ENCODE results near the gene DLGAP5. TPM values are rescaled to one million over a fixed set of nuclear protein-coding genes. Genes with fewer than 3 reads are reported as not detected.

DLGAP5 gene
- total RNA-seq, 1 donor from 2014 or later: 8.8 TPM

- Mint-ChIP-seq H3K27me3 (ENCODE audit: low read depth) (no peaks in the 10 kb centered on the region), H3K27ac (ENCODE audit: unreplicated experiment) (peak overlapping the region; percentile 27), H3K4me1 (ENCODE audit: low read depth) (no peaks in the 10 kb centered on the region), H3K4me3 (ENCODE audit: unreplicated experiment) (no peak overlapping the region), H3K36me3 (ENCODE audit: low read depth) (peaks cover 12% of the 10 kb centered on the region), H3K9me3 (ENCODE audit: low read depth) (no peaks in the 10 kb centered on the region)
- no peak for TF ChIP-seq CTCF (IDR thresholded peaks at IDR 0.05)
- DNase-seq (ENCODE audit: low spot score): no peak
Observed at GRCh38 chr14:55146425-55146824, 45.0 kb downstream of the DLGAP5 start.

DNA sequence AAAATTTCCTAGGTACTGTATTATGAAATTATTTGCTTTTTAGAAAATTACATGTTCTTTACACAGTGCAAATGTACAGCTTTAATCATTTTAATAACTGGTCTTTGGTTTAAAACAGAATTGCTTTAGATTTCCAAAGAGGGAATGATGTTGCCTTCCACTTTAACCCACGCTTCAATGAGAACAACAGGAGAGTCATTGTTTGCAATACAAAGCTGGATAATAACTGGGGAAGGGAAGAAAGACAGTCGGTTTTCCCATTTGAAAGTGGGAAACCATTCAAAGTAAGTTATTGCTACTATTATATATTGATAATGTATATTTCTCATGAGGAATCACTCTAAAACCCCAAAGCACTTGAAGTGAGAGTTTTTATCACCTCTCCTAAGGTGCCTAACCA, 48.9 kb downstream of the DLGAP5 start:
- no peaks in the 10 kb centered on the region for H3K27me3 Mint-ChIP-seq (ENCODE audit: low read depth)
- H3K4me1 Mint-ChIP-seq (ENCODE audit: low read depth): peaks cover 3% of the 10 kb centered on the region
- TF ChIP-seq CTCF (IDR thresholded peaks at IDR 0.05): no peak
- DNase-seq (ENCODE audit: low spot score): no peak
- no peaks in the 10 kb centered on the region for H3K9me3 Mint-ChIP-seq (ENCODE audit: low read depth)
- peaks cover 31% of the 10 kb centered on the region for H3K36me3 Mint-ChIP-seq (ENCODE audit: low read depth)
- H3K4me3 Mint-ChIP-seq (ENCODE audit: unreplicated experiment): no peak overlapping the region
- H3K27ac Mint-ChIP-seq (ENCODE audit: unreplicated experiment): no peak overlapping the region

- Mint-ChIP-seq H3K4me1 (ENCODE audit: low read depth) (peaks cover 9% of the 10 kb centered on the region), H3K27ac (ENCODE audit: unreplicated experiment) (no peak overlapping the region), H3K36me3 (ENCODE audit: low read depth) (peaks cover 32% of the 10 kb centered on the region), H3K27me3 (ENCODE audit: low read depth) (no peaks in the 10 kb centered on the region), H3K4me3 (ENCODE audit: unreplicated experiment) (no peak overlapping the region), H3K9me3 (ENCODE audit: low read depth) (no peaks in the 10 kb centered on the region)
- no peak for DNase-seq (ENCODE audit: low spot score)
- TF ChIP-seq CTCF (IDR thresholded peaks at IDR 0.05): no peak
Observed at GRCh38 chr14:55141825-55142224, 49.6 kb downstream of the DLGAP5 start.

- Mint-ChIP-seq H3K27ac (ENCODE audit: unreplicated experiment) (no peak overlapping the region), H3K36me3 (ENCODE audit: low read depth) (peaks cover 30% of the 10 kb centered on the region), H3K4me3 (ENCODE audit: unreplicated experiment) (no peak overlapping the region), H3K9me3 (ENCODE audit: low read depth) (no peaks in the 10 kb centered on the region), H3K4me1 (ENCODE audit: low read depth) (peaks cover 15% of the 10 kb centered on the region), H3K27me3 (ENCODE audit: low read depth) (no peaks in the 10 kb centered on the region)
- TF ChIP-seq CTCF (IDR thresholded peaks at IDR 0.05): no peak
- DNase-seq (ENCODE audit: low spot score): no peak
Observed at GRCh38 chr14:55139696-55140509, 51.5 kb downstream of the DLGAP5 start.

- peaks cover 15% of the 10 kb centered on the region for H3K4me1 Mint-ChIP-seq (ENCODE audit: low read depth)
- DNase-seq (ENCODE audit: low spot score): no peak
- peaks cover 30% of the 10 kb centered on the region for H3K36me3 Mint-ChIP-seq (ENCODE audit: low read depth)
- H3K27ac Mint-ChIP-seq (ENCODE audit: unreplicated experiment): no peak overlapping the region
- H3K27me3 Mint-ChIP-seq (ENCODE audit: low read depth): no peaks in the 10 kb centered on the region
- H3K9me3 Mint-ChIP-seq (ENCODE audit: low read depth): no peaks in the 10 kb centered on the region
- no peak overlapping the region for H3K4me3 Mint-ChIP-seq (ENCODE audit: unreplicated experiment)
- TF ChIP-seq CTCF (IDR thresholded peaks at IDR 0.05): no peak
Observed at GRCh38 chr14:55139141-55139540, 52.2 kb downstream of the DLGAP5 start.

Data from chondrocyte (in vitro differentiated cells).